Measurements from ENCODE around the gene MEMO1.
"Not testable (repeated sequence)": the region's sequence is repeated elsewhere in the genome, so short reads cannot be mapped to it uniquely, and the experiment has no call there.

Gene MEMO1

GRCh38 chr2:31956312-31956711 is 54.5 kb downstream of the MEMO1 start:
- DNase-seq, result no peak

GRCh38 chr2:31953095-31953494 is 57.7 kb downstream of the MEMO1 start:
- not testable (repeated sequence) for DNase-seq

- DNase-seq, result no peak
These were observed 59.8 kb downstream of the MEMO1 start for GRCh38 chr2:31950946-31951562.

GRCh38 chr2:31947871-31948270 is 62.9 kb downstream of the MEMO1 start:
- DNase-seq, result no peak

- DNase-seq, result no peak
These were observed 64.0 kb downstream of the MEMO1 start for GRCh38 chr2:31946838-31947237.

- DNase-seq, result no peak
These were observed 65.3 kb downstream of the MEMO1 start for GRCh38 chr2:31945572-31945935.

- DNase-seq, result no peak
These were observed 65.8 kb downstream of the MEMO1 start for GRCh38 chr2:31944828-31945571.

- DNase-seq, result no peak
These were observed 67.1 kb downstream of the MEMO1 start for GRCh38 chr2:31943636-31944225.

GRCh38 chr2:31940920-31941319 is 69.9 kb downstream of the MEMO1 start:
- no peak for DNase-seq

- no peak for DNase-seq
These were observed 73.1 kb downstream of the MEMO1 start for GRCh38 chr2:31937741-31938140.

- DNase-seq, result no peak
These were observed 75.4 kb downstream of the MEMO1 start for GRCh38 chr2:31935370-31935769.

- no peak for DNase-seq
These were observed 77.7 kb downstream of the MEMO1 start for GRCh38 chr2:31933066-31933465.

GRCh38 chr2:31932589-31932988 is 78.2 kb downstream of the MEMO1 start:
- no peak for DNase-seq

- no peak for DNase-seq
These were observed 78.9 kb downstream of the MEMO1 start for GRCh38 chr2:31931916-31932315.

GRCh38 chr2:31925517-31925916 is 85.3 kb downstream of the MEMO1 start:
- DNase-seq, result no peak

- DNase-seq, result no peak
These were observed 87.1 kb downstream of the MEMO1 start for GRCh38 chr2:31923662-31924061.

GRCh38 chr2:31922542-31923408 is 88.0 kb downstream of the MEMO1 start:
- DNase-seq, result no peak

GRCh38 chr2:31920962-31921361 is 89.8 kb downstream of the MEMO1 start:
- no peak for DNase-seq

- DNase-seq, result no peak
These were observed 91.3 kb downstream of the MEMO1 start for GRCh38 chr2:31919499-31919898.

GRCh38 chr2:31909661-31910060 is 101.1 kb downstream of the MEMO1 start:
- no peak for DNase-seq

GRCh38 chr2:31907491-31907890 is 103.3 kb downstream of the MEMO1 start:
- not testable (repeated sequence) for DNase-seq

GRCh38 chr2:31903109-31903780 is 107.6 kb downstream of the MEMO1 start:
- DNase-seq, result no peak

- no peak for DNase-seq
These were observed 108.9 kb downstream of the MEMO1 start for GRCh38 chr2:31901900-31902299.

Data from activated effector memory CD4-positive, alpha-beta T cell treated with Interleukin-2 at 50 U/mL for 16 hours (primary cell).